Posterior vena cava (tissue), 2 donors: ENCODE data around the gene LRIT2. TPM values are rescaled to one million over a fixed set of nuclear protein-coding genes. Genes with fewer than 3 reads are reported as not detected.
"Not testable (repeated sequence)": the region's sequence is repeated elsewhere in the genome, so short reads cannot be mapped to it uniquely, and the experiment has no call there.

Source experiments
- DNase-seq: peaks from one replicate; pipeline ENCODE4 v3.0.0-alpha.2; 2020; ENCODE audit warnings: low spot score
- intact Hi-C, 2 donors: fragments of 100-400 bp; cut with DNase I; formaldehyde crosslinking; loops; one replicate each; pipeline versions ENCODE4 v1.14.1 to v1.14.2; 2022 to 2023
- total RNA-seq, 2 donors: library from RNA; stranded (reverse); fragmentation: NEBNext Ultra II Directional; extraction: Animal tissue kit (Norgen Biotek cat#: 25700); gene quantifications; one replicate each; pipeline ENCODE4 v1.2.1, GENCODE V29; 2021
- donor health status: DM: yes; HTN: yes; CAD: no.
- donor health status: DM: yes; HTN: yes; CAD: no.

LRIT2 gene
- total RNA-seq, 2 donors from 2014 or later, result not detected

DNA sequence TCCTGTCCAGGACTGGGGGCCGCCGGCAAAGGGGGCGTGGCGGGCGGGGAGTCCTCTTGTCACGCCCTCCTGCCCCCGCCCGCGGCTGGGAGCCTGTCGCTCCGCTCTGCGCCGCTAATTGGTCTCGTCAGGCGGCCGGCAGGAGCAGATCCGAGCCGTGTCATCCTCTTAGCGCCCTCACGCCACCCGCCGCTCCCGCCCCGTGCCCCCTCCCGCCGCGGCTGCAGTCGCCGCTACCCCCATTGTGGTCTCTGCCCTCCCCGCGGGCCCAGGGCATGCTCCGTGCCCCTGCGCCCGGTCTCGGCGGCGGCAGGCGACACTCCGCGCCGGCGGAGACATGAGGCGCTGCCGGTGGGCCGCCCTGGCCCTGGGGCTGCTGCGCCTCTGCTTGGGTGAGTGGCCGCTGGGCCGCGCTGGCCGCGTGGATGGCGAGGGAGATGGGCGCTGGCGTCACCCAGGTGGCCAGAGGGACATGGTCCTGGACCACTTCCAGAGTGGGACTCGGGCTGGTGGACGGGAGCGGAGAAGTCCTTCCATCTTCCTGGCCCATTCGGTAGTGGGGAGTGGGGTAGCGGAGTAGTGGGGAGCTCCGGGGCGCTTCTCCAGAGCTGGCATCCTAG is 30.8 kb downstream of the LRIT2 start, which contains the start of gene CDHR1:
Gene CDHR1 (plus strand): TSS at position 114 of the 620 bp plus-strand sequence. CDS start 224 bp downstream, at position 338.
- DNase-seq, result no peak
- intact Hi-C loops, result loop anchor here in 1 of 2 donors (10.0 kb wide), 2 partner anchors 390 to 470 kb away; no protein-coding TSS in a partner anchor

DNA sequence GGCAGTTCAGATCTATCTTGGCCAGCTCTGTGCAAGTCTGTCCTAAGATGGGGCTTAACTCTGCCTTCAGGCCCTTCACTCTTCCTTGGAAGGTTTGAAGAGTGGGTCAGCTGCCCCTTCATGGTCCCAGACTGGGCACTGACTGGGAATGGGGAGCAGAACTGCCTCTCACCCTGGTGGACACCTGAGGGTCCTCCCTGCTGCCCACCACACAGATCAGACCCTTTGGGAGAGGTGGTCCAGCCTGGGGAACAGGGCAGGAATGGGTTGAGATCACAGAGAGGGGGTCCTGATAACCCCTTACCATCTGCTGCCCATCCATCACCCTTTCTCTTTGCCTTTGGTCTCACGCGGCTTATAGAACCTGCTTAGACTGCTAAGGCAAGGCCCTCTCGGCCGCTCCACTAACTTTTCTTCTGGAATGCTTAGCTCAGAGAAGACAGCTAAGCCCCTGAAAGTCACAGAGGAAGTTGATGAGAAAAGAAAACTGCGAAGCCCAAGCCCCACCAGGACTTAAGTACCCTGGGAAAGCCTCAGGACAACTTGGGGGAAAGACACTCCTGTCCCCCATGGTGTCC is 31.4 kb downstream of the LRIT2 start:
- intact Hi-C loops, result loop anchor here in 1 of 2 donors (10.0 kb wide), 2 partner anchors 389 to 469 kb away; no protein-coding TSS in a partner anchor
- DNase-seq, result no peak

DNA sequence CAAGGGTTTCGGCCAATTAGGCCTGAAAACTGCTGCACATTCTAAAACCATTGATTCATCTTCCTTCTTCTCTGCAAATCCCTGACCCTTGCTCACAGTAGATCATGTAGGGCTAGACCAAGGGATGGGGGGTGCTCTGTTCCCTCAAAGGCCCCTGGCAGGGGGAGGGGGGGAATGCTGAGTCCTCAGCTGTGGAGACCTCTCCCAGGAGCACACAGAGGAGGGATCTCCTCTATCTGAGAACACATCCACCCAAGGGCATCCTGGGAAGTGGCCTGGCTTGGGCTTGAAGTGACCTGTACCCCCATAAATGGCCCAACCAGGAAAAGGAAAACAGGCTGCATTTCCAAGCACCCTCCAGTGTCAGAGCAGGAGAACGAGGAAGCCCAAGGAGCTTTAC is 32.0 kb downstream of the LRIT2 start:
- intact Hi-C loops, result loop anchor here in 1 of 2 donors (10.0 kb wide), 2 partner anchors 389 to 469 kb away; no protein-coding TSS in a partner anchor
- no peak for DNase-seq

DNA sequence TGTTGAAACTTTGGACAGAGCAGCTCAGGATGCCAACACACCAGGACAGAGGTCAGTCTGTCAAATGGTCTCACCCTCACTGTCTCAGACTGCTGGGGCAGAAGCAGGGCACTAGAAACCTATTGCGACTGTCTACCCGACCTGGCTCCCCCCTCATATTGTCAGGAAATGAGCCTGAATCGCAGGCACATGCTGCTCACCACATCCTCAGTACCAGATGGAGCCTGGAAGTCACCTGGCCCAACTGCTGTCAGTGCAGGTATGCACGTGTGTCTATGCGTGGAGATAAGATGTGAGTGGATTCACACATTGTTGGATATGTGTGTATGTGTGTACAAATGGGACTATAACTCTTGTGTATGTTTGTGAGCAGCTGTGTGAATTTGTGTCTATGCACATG is 34.2 kb downstream of the LRIT2 start:
- DNase-seq, result no peak
- intact Hi-C loops, result loop anchor here in 1 of 2 donors (10.0 kb wide), 2 partner anchors 386 to 466 kb away; no protein-coding TSS in a partner anchor

DNA sequence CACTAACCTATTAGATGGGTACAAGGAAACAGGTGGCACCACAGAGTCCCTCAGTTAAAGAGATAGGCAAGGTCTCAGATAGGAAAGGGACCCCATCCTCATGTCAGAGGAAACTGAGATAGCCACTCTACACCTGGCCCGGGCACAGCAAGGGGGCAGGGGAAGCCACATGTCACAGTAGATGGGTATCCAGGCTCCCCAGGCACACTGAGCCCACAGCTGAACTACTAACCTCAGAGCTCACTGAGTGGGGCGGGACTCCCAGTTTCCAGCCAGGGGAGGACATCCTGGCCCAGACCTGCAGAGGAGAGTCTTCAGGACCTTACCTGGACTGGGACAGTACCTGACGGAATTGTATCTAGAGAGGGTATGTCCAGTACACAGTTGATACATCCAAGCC is 34.7 kb downstream of the LRIT2 start:
- intact Hi-C loops, result loop anchor here in 1 of 2 donors (10.0 kb wide), 2 partner anchors 386 to 466 kb away; no protein-coding TSS in a partner anchor
- DNase-seq, result no peak

DNA sequence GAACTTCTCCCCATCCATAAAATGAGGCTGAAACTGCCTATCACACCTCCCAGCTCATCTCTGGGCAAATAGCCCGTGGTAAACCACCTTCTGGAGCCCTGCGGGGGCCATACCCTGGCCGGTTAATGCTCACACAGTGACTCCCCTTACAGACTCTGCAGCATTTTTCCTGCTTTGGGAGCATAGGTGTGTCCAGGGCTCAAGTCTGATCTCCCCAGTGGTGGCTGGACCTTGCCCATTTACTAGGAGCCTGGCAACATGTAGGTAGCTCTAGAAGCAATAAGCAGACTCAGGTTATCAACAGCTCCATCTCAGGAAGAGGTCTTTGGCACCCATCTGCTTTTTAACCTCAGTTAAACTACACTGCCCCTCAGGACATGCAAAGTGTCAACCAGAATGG is 36.5 kb downstream of the LRIT2 start:
- DNase-seq, result no peak
- intact Hi-C loops, result no loop called here

DNA sequence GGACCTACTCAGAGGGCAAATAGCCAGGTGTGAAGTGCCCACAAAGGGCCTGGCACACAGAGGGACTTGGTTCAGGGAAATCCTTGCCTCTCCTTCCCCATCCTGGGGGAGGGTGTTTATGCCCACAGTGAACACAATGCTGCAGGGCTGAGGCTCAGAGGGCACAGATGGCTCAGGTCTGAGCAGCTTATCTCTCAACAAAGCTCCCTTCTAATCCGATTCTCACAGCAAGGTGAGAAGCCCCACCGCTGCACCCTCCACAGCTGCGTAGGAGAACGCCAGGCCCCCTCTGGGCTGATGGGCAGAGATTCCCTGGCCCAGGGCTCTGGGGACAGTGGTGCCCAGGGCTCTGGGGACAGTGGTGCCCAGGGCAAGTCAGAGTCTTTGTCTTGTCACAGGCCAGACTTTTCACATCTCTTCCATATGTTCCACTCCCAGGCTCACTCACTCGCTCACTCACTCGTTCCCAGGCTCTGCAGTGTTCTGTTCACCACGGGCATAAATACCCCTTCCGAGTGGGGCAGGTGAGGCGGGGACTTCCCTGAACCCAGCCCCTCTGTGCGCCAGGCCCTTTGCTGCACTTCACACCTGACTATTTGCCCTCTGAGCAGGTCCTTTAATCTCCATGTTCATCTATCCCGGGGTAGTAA is 39.7 kb downstream of the LRIT2 start:
- intact Hi-C loops, result no loop called here

DNA sequence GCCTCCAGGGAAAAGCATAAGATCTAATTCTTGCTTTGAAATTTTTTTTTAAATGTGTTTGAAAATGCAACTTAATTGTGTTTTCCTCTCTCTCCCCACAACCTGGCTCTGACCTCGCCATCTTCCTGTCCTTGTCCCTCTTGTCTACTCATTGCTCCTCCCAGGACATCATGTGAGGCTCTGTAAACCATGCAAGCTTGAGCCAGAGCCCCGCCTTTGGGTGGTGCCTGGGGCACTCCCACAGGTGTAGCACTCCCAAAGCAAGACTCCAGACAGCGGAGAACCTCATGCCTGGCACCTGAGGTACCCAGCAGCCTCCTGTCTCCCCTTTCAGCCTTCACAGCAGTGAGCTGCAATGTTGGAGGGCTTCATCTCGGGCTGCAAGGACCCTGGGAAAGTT is 40.8 kb downstream of the LRIT2 start:
- DNase-seq, result no peak

More for the DNA sequence above, 39.7 kb downstream of the LRIT2 start:
- DNase-seq, result no peak

DNA sequence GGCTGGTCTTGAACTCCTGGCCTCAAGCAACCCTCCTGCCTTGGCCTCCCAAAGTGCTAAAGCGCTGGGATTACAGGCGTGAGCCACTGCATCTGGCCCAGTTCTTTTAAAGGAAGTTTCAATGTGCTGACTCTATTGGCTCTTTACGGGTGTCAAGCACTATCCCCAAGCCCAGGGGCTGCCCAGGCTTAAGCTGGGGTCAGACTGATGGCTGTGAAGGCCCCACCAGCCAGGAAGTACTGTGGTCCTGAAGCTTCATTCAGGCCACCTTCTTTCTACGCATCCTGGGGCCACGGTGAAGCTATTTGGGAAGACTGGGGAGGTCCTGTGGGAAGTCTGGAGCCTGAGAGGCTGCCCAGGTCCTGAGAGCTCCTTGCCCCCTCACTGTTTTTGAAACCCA is 43.7 kb downstream of the LRIT2 start:
- intact Hi-C loops, result no loop called here
- DNase-seq, result no peak

More for the DNA sequence above, 40.8 kb downstream of the LRIT2 start:
- intact Hi-C loops, result no loop called here

DNA sequence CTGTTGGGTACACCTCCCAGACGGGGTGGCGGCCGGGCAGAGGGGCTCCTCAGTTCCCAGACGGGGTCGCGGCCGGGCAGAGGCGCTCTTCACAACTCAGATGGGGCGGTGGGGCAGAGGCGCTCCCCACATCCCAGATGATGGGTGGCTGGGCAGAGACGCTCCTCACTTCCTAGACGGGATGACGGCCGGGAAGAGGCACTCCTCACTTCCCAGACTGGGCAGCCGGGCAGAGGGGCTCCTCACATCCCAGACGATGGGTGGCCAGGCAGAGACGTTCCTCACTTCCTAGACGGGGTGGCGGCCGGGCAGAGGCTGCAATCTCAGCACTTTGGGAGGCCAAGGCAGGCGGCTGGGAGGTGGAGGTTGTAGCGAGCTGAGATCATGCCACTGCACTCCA is 45.0 kb downstream of the LRIT2 start:
- intact Hi-C loops, DNase-seq: not testable (repeated sequence)

DNA sequence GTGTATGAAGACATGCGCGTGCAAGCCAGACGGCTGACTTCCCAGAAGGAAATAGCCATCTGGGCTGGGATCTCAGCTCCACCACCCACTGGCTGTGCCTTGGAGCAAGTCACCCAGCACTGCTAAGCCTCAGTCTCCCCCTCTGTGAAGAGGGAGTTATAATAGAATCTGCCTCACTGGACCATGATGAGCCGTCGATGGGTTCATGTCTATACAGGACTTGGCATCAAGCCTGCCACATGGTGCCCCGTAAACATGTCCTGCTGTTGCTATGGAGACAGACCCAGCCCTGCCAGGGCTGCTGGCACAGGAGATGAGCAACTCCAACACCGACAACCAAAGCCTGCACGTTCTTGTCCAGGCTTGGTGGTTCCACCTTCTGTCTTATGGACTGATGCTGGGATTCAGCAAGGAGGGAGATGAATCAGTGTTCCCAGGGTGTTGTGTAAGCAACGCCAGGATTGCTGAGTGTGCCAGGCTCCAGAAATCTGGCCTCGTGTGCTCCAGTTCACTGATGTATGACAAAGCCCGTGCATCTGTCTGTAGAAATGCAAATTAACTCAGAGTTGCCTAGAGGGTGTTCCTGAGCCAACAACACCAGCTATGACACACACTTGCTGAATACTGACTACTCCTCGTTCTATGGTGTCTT is 46.2 kb downstream of the LRIT2 start:
- no peak for DNase-seq

DNA sequence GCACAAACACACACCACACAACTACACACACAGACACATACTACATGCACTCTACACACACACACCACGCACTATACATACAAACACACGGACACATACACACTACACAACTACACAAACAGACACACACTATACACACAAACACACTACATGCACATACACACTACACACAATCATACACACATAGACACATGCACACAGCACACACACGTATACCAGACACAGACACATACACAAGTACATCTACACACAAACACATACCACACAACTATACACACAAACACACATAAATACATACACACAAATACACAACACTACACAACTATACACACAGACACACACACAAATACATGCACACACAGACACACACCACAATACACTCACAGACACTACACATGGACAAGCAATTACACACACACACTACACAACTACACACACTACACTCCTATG is 47.2 kb downstream of the LRIT2 start:
- intact Hi-C loops, result no loop called here

More for the DNA sequence above, 46.2 kb downstream of the LRIT2 start:
- intact Hi-C loops, result no loop called here

DNA sequence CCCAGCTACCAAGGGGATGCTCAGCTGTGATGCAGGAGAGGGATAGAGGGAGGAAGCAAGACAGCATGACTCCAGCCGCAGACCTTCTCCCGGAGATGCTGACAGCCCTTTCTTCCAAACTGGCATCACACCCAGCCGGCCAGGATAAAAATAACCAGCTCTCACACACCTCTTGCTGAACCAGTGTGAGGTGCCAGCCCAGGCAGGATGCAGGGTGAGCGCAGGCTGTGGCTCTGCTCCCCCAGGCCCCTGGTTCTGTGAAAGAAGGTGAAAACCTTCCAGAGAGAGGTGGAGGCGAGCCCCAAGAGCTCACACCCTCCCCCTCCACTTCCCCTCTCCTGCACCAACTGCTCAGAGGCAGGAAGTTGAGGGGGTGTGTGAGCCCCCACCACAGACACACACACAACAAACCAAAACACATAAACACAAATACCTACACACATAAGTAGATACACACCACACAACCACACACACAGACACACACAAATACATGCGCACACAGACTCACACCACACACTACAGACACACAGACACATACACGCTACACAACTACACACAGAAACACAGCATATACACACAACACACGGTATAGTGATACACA is 47.7 kb downstream of the LRIT2 start:
- intact Hi-C loops, result no loop called here
- DNase-seq, result no peak

More for the DNA sequence above, 47.2 kb downstream of the LRIT2 start:
- no peak for DNase-seq

DNA sequence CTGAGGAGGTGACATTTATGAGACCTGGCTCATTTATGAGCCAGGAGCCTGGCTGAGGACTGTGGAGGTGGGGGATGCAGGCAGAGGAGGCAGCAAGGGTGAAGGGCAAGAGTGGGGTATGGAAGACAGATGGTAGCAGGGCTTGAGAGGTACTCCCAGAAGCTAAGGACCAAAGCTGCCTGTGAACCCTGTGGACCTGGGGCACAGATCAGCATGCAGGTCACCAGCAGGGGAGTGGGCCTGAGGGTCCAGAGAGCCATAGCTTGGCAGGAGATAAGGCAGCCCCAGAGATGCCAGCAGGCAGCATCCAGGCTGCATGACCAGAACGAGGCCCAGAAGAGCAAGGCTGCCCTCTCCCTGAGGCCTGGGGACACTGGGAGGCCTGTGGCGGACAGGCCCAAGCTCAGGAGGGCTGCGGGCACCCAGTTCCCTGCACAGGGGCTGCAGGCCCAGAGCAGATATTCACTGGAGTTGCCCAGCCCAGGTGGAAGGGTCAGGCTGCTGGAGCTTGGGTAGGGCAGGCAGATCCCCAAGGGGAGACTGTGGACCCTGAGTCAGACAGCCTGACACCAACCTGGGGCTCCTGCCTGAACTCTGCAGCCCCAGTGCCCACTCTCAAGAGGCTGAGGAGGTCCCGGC is 48.4 kb downstream of the LRIT2 start:
- intact Hi-C loops, result no loop called here

DNA sequence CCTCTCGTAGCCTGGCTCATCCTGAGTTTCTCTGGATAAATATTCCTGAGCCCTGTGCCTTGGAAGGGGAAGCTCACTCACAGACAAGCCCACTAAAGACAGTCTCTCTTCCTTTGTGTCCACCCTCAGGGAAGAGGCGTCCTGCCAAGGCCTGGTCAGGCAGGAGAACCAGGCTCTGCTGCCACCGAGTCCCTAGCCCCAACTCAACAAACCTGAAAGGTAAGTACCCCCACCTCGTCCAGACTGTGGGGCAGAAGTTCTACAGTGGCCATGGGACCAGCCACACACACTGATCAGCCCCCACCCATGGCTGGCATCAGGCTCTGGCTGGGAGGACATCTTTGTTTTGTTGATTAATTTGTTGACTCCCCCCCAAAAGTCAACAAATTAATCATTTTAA is 49.0 kb downstream of the LRIT2 start:
- DNase-seq, result no peak
- intact Hi-C loops, result no loop called here

More for the DNA sequence above, 48.4 kb downstream of the LRIT2 start:
- no peak for DNase-seq

DNA sequence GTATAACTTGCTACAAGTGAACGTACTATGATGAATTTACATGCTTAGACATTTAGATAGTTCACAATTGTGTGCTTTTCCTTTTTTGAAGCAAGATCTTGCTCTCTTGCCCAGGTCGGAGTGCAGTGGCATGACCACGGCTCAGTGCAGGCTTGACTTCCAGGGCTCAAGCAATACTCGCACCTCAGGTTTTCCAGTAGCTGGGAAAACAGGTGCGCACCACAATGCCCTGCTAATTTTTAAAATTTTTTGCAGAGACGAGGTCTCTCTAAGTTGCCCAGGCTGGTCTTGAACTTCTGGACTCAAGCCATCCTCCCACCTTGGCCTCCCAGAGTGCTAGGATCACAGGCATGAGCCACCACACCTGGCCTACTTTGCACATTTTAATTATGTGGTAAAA is 49.9 kb downstream of the LRIT2 start:
- DNase-seq, result no peak
- intact Hi-C loops, result no loop called here

DNA sequence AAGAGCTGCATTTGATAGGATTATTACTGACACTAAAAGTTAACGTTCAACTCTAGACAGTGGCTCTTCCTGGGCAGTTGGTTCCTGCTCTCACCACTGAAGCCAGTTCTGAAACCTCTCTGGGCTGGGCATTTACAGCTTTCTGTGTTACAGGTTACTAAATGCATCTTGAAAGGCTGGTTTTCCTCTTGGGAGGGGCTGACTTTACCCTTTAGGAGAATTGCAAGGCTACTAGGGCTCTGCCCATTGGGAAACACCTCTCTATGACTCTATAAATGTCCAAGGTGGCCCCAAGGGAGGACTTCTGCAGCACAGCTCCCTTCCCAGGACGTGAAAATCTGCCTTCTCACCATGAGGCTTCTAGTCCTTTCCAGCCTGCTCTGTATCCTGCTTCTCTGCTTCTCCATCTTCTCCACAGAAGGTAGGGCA is 51.8 kb downstream of the LRIT2 start, which contains the start of gene GPR15LG:
Gene GPR15LG (plus strand): TSS at position 301 of the 429 bp plus-strand sequence. CDS start 51 bp downstream, at position 352.
- no peak for DNase-seq
- intact Hi-C loops, result no loop called here

DNA sequence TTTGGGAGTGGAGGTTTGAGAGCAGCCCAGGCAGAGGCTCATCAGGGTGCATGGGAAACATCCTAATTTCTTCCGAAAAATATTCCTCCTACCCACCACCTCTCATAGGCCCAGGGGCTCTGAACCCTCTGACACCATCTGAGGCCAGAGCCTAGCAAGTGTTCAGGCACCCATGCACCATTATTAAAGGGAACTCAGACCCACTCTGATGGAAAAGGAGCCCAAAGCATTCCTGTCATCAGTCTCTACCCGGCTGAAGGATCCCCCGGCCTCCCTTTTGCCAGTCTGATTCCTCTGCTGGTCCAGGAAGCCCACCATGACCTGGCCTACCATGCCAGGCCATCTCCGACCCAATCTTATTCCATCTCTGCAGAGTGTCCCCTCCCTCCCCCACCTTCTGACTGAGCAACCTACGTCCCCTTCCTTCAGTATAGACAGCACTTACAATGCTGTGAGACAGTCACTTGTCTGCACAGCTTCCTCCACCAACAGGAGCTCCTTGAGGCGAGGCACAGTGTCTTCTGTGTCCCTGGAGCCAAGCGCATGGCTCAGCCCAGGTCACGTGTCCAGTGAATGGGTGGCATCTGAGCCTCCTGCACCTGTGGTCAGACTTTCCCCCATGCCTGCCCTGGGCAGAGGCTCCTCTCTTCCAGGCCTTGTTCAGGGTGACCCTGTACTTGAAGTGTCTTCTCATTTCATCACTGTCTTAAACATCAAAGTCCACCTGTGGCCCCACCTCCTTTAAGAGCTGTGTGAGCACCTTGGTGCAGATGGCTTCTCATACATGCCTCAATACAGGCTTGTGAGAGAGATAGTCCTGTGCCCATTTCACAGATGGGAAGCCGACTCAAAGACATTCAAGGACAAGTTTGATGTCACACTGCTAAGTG is 52.6 kb downstream of the LRIT2 start:
- intact Hi-C loops, result no loop called here
- DNase-seq, result no peak
